LNCaP clone FGC (cell line): ENCODE data around the gene PCP4.

Experiments used
- DNase-seq: peaks from one replicate; pipeline ENCODE4 v3.0.0-alpha.2; 2011; ENCODE audit warnings: low read depth
- H3K4me3 ChIP-seq: 2 replicates; pipeline ENCODE4 v1.5.1; 2011; ENCODE audit warnings: mild to moderate bottlenecking, low read depth, low read length, control low read depth
- CTCF ChIP-seq: IDR thresholded peaks from 2 replicates; pipeline ENCODE4 v1.5.1; 2012; ENCODE audit warnings: mild to moderate bottlenecking; ENCODE audit not compliant: control insufficient read depth, insufficient read depth; ENCODE audit errors: extremely low read depth

Gene PCP4

GRCh38 chr21:39840373-39841097 lies 26.7 kb upstream of the PCP4 start:
- no peak for DNase-seq
- no peak for TF ChIP-seq CTCF
- no peak overlapping the region for H3K4me3 ChIP-seq

- DNase-seq = no peak
- no peak overlapping the region for H3K4me3 ChIP-seq
- no peak for TF ChIP-seq CTCF
Observed at GRCh38 chr21:39842741-39843459, 24.3 kb upstream of the PCP4 start.

- no peak for DNase-seq
- TF ChIP-seq CTCF = no peak
Observed at GRCh38 chr21:39843483-39843882, 23.8 kb upstream of the PCP4 start.

GRCh38 chr21:39843916-39844315 lies 23.3 kb upstream of the PCP4 start:
- TF ChIP-seq CTCF = no peak
- no peak overlapping the region for H3K4me3 ChIP-seq
- no peak for DNase-seq

More at GRCh38 chr21:39843483-39843882, 23.8 kb upstream of the PCP4 start:
- no peak overlapping the region for H3K4me3 ChIP-seq

- TF ChIP-seq CTCF = no peak
- no peak for DNase-seq
- H3K4me3 ChIP-seq = no peak overlapping the region
Observed at GRCh38 chr21:39845571-39846130, 21.6 kb upstream of the PCP4 start.

GRCh38 chr21:39847877-39848276 lies 19.4 kb upstream of the PCP4 start:
- no peak for DNase-seq
- TF ChIP-seq CTCF = no peak
- no peak overlapping the region for H3K4me3 ChIP-seq
